HepG2 (cell line): ENCODE results near the gene CYP4B1. TPM values are rescaled to one million over a fixed set of nuclear protein-coding genes. Genes with fewer than 3 reads are reported as not detected.

Experiments used
- ATAC-seq: fragments of 200-7000 bp; cut with Tn5 transposase; 3 replicates; pipeline ENCODE4 v1.9.1; 2020; ENCODE audit warnings: mild to moderate bottlenecking, moderate library complexity
- BruUV-seq: library from RNA; stranded (reverse); fragments of 400-500 nt; replicated peaks from 2 replicates; lab custom pipeline; 2021; lab: Mats Ljungman, UMichigan
- CTCF ChIA-PET: fragments of 300-600 bp; formaldehyde crosslinking; extraction: SDS; loops from one replicate; lab custom pipeline; 2021; ENCODE audit warnings: low total read pairs, inconsistent platforms, low intra/inter-chr PET ratio; lab: Yijun Ruan, JAX
- POLR2A ChIA-PET: fragments of 350-600 bp; sonication (Branson Sonifier 250); formaldehyde crosslinking; loops from one replicate; lab custom pipeline; 2020; ENCODE audit warnings: antibody characterized with exemption, inconsistent platforms; lab: Yijun Ruan, JAX
- DNase-seq: peaks from one replicate; pipeline ENCODE4 v3.0.0-alpha.2; 2015; ENCODE audit warnings: low spot score
- FAIRE-seq: peaks from 3 replicates; lab custom pipeline; 2011; peaks lifted over from hg19 to GRCh38; lab: Jason Lieb, UNC
- H2AFZ ChIP-seq: one replicate; pipeline ENCODE4 v1.6.1; 2011; ENCODE audit warnings: low read length, inconsistent platforms
- H3K27ac ChIP-seq: fragments of 300-600 bp; 3 replicates; pipeline ENCODE4 v1.8.0; 2011; ENCODE audit warnings: mixed run types, mild to moderate bottlenecking, mixed read lengths, low read length, inconsistent platforms; ENCODE audit not compliant: insufficient read depth; ENCODE audit errors: extremely low read length
- H3K27me3 ChIP-seq, 2 experiments: fragments of 200-600 bp in 1 of 2; 2 replicates in 1 of 2; 3 replicates in 1 of 2; pipeline versions ENCODE4 v1.6.0 to v1.8.0; 2011; ENCODE audit warnings: low read length in 2 of 2, mild to moderate bottlenecking in 2 of 2, moderate library complexity in 2 of 2, inconsistent platforms in 1 of 2; ENCODE audit not compliant: insufficient read depth in 2 of 2, control insufficient read depth in 1 of 2
- H3K36me3 ChIP-seq, 2 experiments: fragments of 200-600 bp in 1 of 2; replicated peaks in 1 of 2; 2 replicates in 1 of 2; 3 replicates in 1 of 2; pipeline versions ENCODE4 v1.5.1 to v1.8.0; 2011; ENCODE audit warnings: low read length in 2 of 2, inconsistent platforms in 1 of 2; ENCODE audit not compliant: insufficient read depth in 2 of 2, control insufficient read depth in 1 of 2
- H3K4me1 ChIP-seq: 2 replicates; pipeline ENCODE4 v1.5.1; 2012; ENCODE audit warnings: low read length, inconsistent platforms; ENCODE audit not compliant: insufficient read depth
- H3K4me2 ChIP-seq: 2 replicates; pipeline ENCODE4 v1.6.0; 2011; ENCODE audit warnings: low read depth, low read length, inconsistent platforms
- H3K4me3 ChIP-seq, 3 experiments: fragments of 200-600 bp in 1 of 3; sonication (generic), shearing (Covaris generic) in 1 of 3; replicated peaks in 1 of 3; 2 replicates each; pipeline ENCODE4 v1.5.1; 2011 to 2016; ENCODE audit warnings: low read length in 3 of 3, inconsistent platforms in 2 of 3, low read depth in 2 of 3, mild to moderate bottlenecking in 2 of 3, control low read depth in 1 of 3, mixed read lengths in 1 of 3; ENCODE audit not compliant: insufficient read depth in 1 of 3
- H3K79me2 ChIP-seq: one replicate; pipeline ENCODE4 v1.6.1; 2011; ENCODE audit warnings: low read length, inconsistent platforms; ENCODE audit not compliant: insufficient read depth
- H3K9ac ChIP-seq: 2 replicates; pipeline ENCODE4 v1.6.0; 2011; ENCODE audit warnings: mild to moderate bottlenecking, low read depth, low read length, inconsistent platforms; ENCODE audit not compliant: insufficient read depth
- H3K9me3 ChIP-seq: 2 replicates; pipeline ENCODE4 v1.5.1; 2012; ENCODE audit warnings: mild to moderate bottlenecking, low read length
- H4K20me1 ChIP-seq: 2 replicates; pipeline ENCODE4 v1.6.0; 2011; ENCODE audit warnings: inconsistent platforms, mild to moderate bottlenecking, low read length, moderate library complexity; ENCODE audit not compliant: insufficient read depth
- AKAP8 ChIP-seq: sonication (generic); formaldehyde crosslinking; IDR thresholded peaks from 2 replicates; pipeline ENCODE4 v1.5.1; 2020; ENCODE audit warnings: mild to moderate bottlenecking, missing genetic modification reagents
- ATF7 ChIP-seq, 2 experiments: fragments of 450-650 bp in 1 of 2; sonication (generic) in 1 of 2; formaldehyde crosslinking in 1 of 2; IDR thresholded peaks; 2 replicates each; pipeline versions ENCODE4 v1.4.0 to v1.6.1; 2016 to 2020; ENCODE audit warnings: antibody characterized with exemption in 1 of 2, mild to moderate bottlenecking in 1 of 2, missing genetic modification reagents in 1 of 2
- ETV5 ChIP-seq: IDR thresholded peaks from 2 replicates; pipeline ENCODE4 v1.6.1; 2018; ENCODE audit warnings: missing biosample characterization, missing genetic modification reagents, inconsistent platforms, borderline replicate concordance
- FOXA1 ChIP-seq, 2 experiments: fragments of 450-650 bp in 1 of 2; sonication (generic) in 1 of 2; formaldehyde crosslinking in 1 of 2; IDR thresholded peaks; 2 replicates each; pipeline versions ENCODE4 v1.4.0 to v1.6.1; 2016 to 2020; ENCODE audit warnings: missing genetic modification reagents in 1 of 2
- HMG20B ChIP-seq: conservative IDR thresholded peaks from 2 replicates; pipeline ENCODE4 v1.6.1; 2016; ENCODE audit warnings: missing genetic modification reagents, missing compliant biosample characterization
- HOXA7 ChIP-seq: sonication (generic); formaldehyde crosslinking; IDR thresholded peaks from 2 replicates; pipeline ENCODE4 v1.8.1; 2022; ENCODE audit warnings: mild to moderate bottlenecking, missing genetic modification reagents, moderate library complexity
- KDM4B ChIP-seq: sonication (generic); formaldehyde crosslinking; IDR thresholded peaks from 2 replicates; pipeline ENCODE4 v1.4.0; 2020; ENCODE audit warnings: missing genetic modification reagents
- NR2F6 ChIP-seq, 2 experiments: IDR thresholded peaks; 2 replicates each; pipeline ENCODE4 v1.6.1; 2016; ENCODE audit warnings: antibody characterized with exemption in 1 of 2, mild to moderate bottlenecking in 1 of 2
- RARA ChIP-seq: IDR thresholded peaks from 2 replicates; pipeline ENCODE4 v1.6.1; 2016; ENCODE audit warnings: missing genetic modification reagents, missing compliant biosample characterization
- SCMH1 ChIP-seq: sonication (generic); formaldehyde crosslinking; IDR thresholded peaks from 2 replicates; pipeline ENCODE4 v1.9.0; 2021; ENCODE audit warnings: missing genetic modification reagents, mild to moderate bottlenecking, borderline replicate concordance
- ZBTB38 ChIP-seq: sonication (generic); formaldehyde crosslinking; IDR thresholded peaks from 2 replicates; pipeline ENCODE4 v1.5.1; 2020; ENCODE audit warnings: mild to moderate bottlenecking, missing genetic modification reagents
- ZFP62 ChIP-seq: sonication (generic); formaldehyde crosslinking; IDR thresholded peaks from 2 replicates; pipeline ENCODE4 v1.4.0; 2020; ENCODE audit warnings: missing genetic modification reagents
- ZNF12 ChIP-seq: sonication (generic); formaldehyde crosslinking; IDR thresholded peaks from 2 replicates; pipeline ENCODE4 v1.5.0; 2020; ENCODE audit warnings: missing genetic modification reagents
- ZNF768 ChIP-seq: sonication (generic); formaldehyde crosslinking; IDR thresholded peaks from 2 replicates; pipeline ENCODE4 v1.4.0; 2020; ENCODE audit warnings: missing genetic modification reagents
- WGBS: methylation state at CpG from one replicate; pipeline ENCODE4 v1.1.6; 2017; ENCODE audit warnings: low lambda C conversion rate; 5-methylcytosine and 5-hydroxymethylcytosine counted together
- in situ Hi-C: cut with HindIII; loops from 2 replicates; pipeline ENCODE4 v1.10.0; 2017; ENCODE audit warnings: low pct_unique_long_range_greater_than_20kb; ENCODE audit not compliant: extremely low pct_ligation_motif_present
- intact Hi-C: fragments of 100-400 bp; cut with micrococcal nuclease; formaldehyde crosslinking; loops from one replicate; pipeline ENCODE4 v1.10.0; 2022; ENCODE audit not compliant: unreplicated experiment
- polyA plus RNA-seq, 8 experiments: library from polyadenylated mRNA; depleted of rRNA in 3 of 8; stranded (reverse) in 7 of 8; unstranded in 1 of 8; fragments of >200 nt; fragmentation: Illumina TruSeq in 4 of 8; extraction: Trizol in 4 of 8; gene quantifications; 2 replicates each; pipeline versions ENCODE4 v1.2.1 to v1.2.3, GENCODE V29; 2011 to 2016; ENCODE audit warnings: low read depth in 4 of 8, missing spikeins in 1 of 8, mixed read lengths in 1 of 8; ENCODE audit not compliant: insufficient read depth in 1 of 8
- total RNA-seq, 5 experiments: library from RNA; depleted of rRNA; stranded (reverse); fragments of >200 nt; fragmentation: Illumina TruSeq; extraction: Trizol; gene quantifications; 2 replicates each; pipeline ENCODE4 v1.2.3, GENCODE V29; 2016; ENCODE audit warnings: low read depth in 1 of 5
- TF ChIP-seq, protein P1 (sequence below): sonication (generic); formaldehyde crosslinking; IDR thresholded peaks from 2 replicates; pipeline ENCODE4 v1.8.0; 2022; ENCODE audit warnings: mild to moderate bottlenecking, missing genetic modification reagents; ENCODE audit not compliant: insufficient replicate concordance
- TF ChIP-seq, protein P2 (sequence below): sonication (generic); formaldehyde crosslinking; IDR thresholded peaks from 2 replicates; pipeline ENCODE4 v1.4.0; 2020; ENCODE audit warnings: mild to moderate bottlenecking, missing genetic modification reagents

CYP4B1 gene
- total and polyA plus RNA-seq, 2 of the 13 experiments (the other 11 are each of a cell fraction or from before 2014, with no cell fraction given) = 0.03 TPM; not detected in 1

DNA sequence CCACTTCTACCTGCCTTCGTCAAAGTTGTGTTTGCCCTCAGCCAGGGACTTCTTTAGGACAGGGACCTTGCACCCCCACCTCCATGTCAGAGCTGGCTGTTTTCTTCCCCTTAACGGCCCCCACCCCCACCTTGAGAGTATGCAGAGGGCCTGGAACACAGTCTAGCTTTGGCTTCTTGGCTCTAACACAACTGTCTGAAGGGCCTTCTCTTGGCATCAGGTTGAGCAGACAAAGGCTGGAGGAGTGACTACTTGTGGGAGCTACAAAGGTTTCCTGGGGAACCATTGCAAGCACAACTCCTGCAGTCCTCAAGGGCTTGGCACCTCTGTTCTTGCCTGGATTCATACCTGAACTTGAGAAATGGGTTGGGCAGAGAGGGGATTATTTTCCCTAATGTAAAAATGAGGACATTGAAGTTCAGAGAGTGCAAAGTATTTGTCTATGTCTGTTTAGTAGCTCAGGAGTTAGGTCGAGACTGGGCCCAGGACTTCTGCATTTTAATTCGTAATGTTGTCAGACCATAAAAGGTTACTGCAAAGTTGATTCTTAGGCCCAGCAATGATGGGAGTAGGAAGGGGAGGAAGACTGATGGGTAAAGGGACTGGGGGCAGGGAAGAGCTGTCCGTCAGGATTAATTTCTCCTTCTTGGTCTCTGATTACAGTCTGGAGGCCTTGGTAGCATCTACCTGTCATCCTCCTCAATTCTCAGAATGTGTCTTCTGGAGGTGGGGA is 2.6 kb downstream of the CYP4B1 start:
- Histone ChIP-seq H3K9me3 (no peaks in the 10 kb centered on the region), H3K36me3 (no peaks in the 10 kb centered on the region), H3K27ac (no peak overlapping the region), H2AFZ (no peak overlapping the region), H3K4me3 (no peak overlapping the region), H3K4me2 (no peak overlapping the region), H3K4me1 (no peaks in the 10 kb centered on the region), H4K20me1 (no peaks in the 10 kb centered on the region), H3K79me2 (no peaks in the 10 kb centered on the region), H3K27me3 (no peaks in the 10 kb centered on the region; a peak in 1 of 5 replicates), H3K9ac (no peak overlapping the region)
- intact Hi-C loops = no loop called here
- TF ChIP-seq ATF7 (IDR thresholded peaks at IDR 0.05) (no peak), ATF7 (CRISPR knock-in tag; IDR thresholded peaks at IDR 0.05) (no peak), HMG20B (CRISPR knock-in tag) (no peak), SCMH1 (CRISPR knock-in tag) (no peak)
- POLR2A ChIA-PET = no interaction called here
- no peak for DNase-seq
- no peak for ATAC-seq
- in situ Hi-C loops = no loop called here
- CTCF ChIA-PET = no interaction called here
- no TSS peak for BruUV-seq
- no peak for FAIRE-seq
- 23% methylated on average over 5 of the region's 5 CpGs for WGBS

DNA sequence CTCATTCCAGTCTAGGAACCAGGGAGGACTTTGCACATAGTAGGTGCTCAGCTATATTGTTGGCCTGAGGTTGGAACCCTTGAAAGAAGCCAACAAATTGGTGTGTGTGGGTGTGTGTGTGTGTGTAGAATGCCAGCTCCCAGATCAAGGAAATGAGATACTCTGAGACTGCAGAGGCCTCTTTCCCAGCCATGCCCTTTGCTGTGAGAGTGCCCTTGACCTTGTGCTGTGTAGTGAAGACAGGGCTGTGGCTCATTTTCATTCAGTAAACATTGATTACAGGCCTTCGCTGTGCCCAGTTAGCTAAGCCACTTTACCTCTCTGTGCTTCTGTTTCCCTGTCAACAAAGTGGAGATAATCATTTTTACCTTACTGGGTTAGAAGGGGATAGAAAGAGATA is 3.2 kb downstream of the CYP4B1 start:
- WGBS = 5% methylated on average over 1 of the region's 1 CpG
- Histone ChIP-seq H3K27me3 (no peaks in the 10 kb centered on the region; a peak in 1 of 5 replicates), H3K79me2 (no peaks in the 10 kb centered on the region), H2AFZ (no peak overlapping the region), H3K9me3 (no peaks in the 10 kb centered on the region), H3K36me3 (no peaks in the 10 kb centered on the region), H3K27ac (no peak overlapping the region), H3K4me2 (no peak overlapping the region), H3K9ac (no peak overlapping the region), H3K4me1 (no peaks in the 10 kb centered on the region), H4K20me1 (no peaks in the 10 kb centered on the region), H3K4me3 (no peak overlapping the region)
- in situ Hi-C loops (no loop called here), intact Hi-C loops (no loop called here)
- ATAC-seq (peak; percentile 38; the same call in 2 of the 3 replicates), DNase-seq (no peak), FAIRE-seq (no peak)
- TF ChIP-seq ZNF768 (no peak; the same call in 1 of the 2 replicates), FOXA1 (IDR thresholded peaks at IDR 0.05) (no peak), FOXA1 (CRISPR knock-in tag; IDR thresholded peaks at IDR 0.05) (0 out of 2 replicates have a peak, but pooled peaks have one; percentile 8), AKAP8 (CRISPR knock-in tag) (no peak), ZBTB38 (CRISPR knock-in tag) (no peak), ETV5 (no peak), ZFP62 (CRISPR knock-in tag) (no peak), ZNF12 (no peak), KDM4B (no peak), NR2F6 (IDR thresholded peaks at IDR 0.05) (peak; percentile 22; the same call in 1 of the 2 replicates), NR2F6 (CRISPR knock-in tag; IDR thresholded peaks at IDR 0.05) (peak; percentile 9; the same call in 1 of the 2 replicates), RARA (CRISPR knock-in tag) (0 out of 2 replicates have a peak, but pooled peaks have one; percentile 9), HOXA7 (no peak)
- TF ChIP-seq, protein P1, sequence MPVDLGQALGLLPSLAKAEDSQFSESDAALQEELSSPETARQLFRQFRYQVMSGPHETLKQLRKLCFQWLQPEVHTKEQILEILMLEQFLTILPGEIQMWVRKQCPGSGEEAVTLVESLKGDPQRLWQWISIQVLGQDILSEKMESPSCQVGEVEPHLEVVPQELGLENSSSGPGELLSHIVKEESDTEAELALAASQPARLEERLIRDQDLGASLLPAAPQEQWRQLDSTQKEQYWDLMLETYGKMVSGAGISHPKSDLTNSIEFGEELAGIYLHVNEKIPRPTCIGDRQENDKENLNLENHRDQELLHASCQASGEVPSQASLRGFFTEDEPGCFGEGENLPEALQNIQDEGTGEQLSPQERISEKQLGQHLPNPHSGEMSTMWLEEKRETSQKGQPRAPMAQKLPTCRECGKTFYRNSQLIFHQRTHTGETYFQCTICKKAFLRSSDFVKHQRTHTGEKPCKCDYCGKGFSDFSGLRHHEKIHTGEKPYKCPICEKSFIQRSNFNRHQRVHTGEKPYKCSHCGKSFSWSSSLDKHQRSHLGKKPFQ (CRISPR knock-in tag) = no peak
- TF ChIP-seq, protein P2, sequence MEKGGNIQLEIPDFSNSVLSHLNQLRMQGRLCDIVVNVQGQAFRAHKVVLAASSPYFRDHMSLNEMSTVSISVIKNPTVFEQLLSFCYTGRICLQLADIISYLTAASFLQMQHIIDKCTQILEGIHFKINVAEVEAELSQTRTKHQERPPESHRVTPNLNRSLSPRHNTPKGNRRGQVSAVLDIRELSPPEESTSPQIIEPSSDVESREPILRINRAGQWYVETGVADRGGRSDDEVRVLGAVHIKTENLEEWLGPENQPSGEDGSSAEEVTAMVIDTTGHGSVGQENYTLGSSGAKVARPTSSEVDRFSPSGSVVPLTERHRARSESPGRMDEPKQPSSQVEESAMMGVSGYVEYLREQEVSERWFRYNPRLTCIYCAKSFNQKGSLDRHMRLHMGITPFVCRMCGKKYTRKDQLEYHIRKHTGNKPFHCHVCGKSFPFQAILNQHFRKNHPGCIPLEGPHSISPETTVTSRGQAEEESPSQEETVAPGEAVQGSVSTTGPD (CRISPR knock-in tag) = no peak
- ChIA-PET CTCF (no interaction called here), POLR2A (no interaction called here)
- BruUV-seq = no TSS peak
